ENCODE measurements around the gene MEGF6. TPM values are rescaled to one million over a fixed set of nuclear protein-coding genes. Genes with fewer than 3 reads are reported as not detected.

The MEGF6 gene
- total RNA-seq, 1 donor from 2014 or later = 35.4 TPM

DNA sequence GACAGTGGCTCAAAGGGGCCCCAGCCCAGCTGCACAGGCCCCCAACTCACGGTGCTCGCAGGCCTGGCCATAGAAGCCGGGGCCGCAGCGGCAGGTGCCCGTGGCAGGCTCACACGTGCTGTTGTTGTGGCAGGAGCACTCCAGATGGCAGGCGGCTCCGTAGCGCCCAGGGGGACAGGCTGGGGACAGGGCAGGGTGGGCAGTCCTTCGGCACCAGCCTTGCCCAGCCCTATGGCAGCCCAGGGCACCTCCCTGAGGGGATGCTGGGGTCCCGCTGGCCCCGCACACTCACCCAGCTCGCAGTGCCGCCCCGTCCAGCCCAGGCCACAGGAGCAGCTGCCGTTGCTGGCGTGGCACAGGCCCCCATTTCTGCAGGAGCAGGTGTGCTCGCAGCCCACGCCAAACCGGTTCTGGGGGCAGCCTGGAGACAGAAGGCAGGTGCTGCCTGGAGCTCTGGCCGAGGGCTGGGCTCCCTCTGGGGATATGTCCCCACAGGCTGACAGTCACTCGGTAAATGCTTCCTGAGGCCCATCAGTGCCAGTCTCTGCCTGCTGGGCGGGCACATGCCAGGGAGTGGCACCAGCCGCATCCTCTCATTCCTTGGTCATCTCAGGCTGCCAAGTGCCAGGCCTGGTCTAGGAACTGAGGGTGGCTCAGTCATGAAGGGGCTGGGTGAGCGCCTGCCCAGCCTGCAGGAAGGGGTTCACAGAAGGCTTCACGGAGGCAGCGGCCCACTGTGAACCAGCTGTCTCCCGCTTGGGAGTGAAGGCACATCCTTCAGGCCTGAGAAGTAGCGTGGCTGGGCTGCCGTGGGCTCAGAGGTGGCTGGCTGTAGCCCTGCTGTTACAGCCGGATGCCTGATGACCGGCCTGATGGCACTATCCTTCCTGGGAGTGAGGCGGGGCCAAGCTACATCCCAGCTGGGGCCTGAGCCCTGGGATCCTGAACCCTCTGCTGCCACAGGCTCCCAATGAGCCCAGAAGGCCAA is 116.7 kb downstream of the MEGF6 start:
- intact Hi-C loops (cut with DNase I) = loop anchor here (5.0 to 10.0 kb wide), 2 partner anchors 70 to 123 kb away; no protein-coding TSS in a partner anchor
- ATAC-seq (no peak), DNase-seq (ENCODE audit: low spot score) (no peak)

DNA sequence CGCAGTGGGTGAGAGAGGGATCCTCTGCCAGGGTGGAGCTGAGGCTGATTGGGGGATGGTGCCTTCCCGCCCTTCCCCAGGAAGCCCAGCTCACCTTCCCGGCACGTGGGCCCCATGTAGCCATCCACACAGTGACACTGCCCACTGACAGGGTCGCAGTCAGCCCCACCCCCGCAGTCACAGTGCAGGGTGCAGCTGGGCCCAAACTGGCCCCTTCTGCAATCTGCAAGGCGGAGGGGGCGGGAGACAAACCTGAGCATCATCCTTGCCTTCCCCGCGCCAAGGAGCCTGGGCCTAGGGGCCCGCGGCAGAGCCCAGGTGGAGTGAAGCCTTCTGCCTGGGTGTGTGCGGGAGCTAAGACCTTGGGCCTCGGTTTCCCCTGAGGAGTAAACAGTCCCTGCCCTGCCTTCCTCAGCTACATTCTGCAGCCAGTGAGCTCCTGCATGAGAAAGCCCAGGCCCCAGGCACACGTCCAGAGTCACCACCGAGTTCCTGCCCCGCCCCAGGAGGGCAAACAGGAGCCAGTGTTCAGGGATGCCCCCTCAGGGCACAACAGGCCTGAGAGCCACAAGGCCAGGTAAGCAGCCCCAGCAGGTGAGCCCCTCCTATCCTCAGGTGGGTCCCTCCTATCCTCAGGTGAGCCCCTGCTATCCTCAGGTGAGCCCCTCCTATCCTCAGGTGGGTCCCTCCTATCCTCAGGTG is 118.6 kb downstream of the MEGF6 start:
- DNase-seq (ENCODE audit: low spot score) (no peak), ATAC-seq (no peak)
- intact Hi-C loops (cut with DNase I) = loop anchor here (5.0 to 10.0 kb wide), 2 partner anchors 72 to 125 kb away; no protein-coding TSS in a partner anchor

GRCh38 chr1:3491291-3492246 is 119.7 kb downstream of the MEGF6 start:
- intact Hi-C loops (cut with DNase I) = loop anchor here (5.0 to 10.0 kb wide), 2 partner anchors 73 to 126 kb away; no protein-coding TSS in a partner anchor
- ATAC-seq (peak; percentile 89), DNase-seq (ENCODE audit: low spot score) (peak; percentile 90)

DNA sequence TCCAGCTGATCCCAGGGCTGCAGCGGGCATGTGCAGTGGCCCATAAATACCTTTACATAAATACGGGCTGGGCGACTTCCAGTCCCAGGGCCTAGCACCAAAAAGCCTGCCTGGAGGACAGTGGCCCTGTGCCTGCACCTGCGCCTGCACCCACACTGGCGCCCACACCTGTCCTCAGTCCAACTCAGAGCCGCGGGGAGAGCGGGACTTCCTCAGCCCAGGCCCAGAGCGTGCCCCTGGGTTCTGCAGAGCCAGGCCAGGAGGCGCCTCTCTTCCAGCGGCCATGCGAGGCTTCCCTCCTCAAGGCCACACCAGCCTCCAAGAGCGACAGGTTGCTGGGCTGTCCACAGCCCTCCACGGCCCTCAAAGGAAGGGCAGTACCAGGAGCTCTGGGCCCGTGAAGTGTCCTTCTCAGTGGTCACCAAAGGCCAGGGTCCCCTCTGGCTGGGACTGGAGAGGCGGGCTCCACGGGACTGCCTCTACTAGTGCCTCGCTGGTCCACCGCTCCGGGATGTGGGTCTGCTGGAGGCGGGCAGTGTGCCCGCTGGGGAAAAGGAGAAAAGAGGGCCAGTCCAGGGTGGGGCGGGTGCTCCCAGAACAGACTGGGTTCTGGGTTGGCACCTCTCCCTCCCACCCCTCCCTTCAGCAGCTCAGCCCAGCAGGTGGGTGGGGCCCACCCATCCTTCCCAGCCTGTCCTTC is 121.1 kb downstream of the MEGF6 start:
- intact Hi-C loops (cut with DNase I) = loop anchor here (5.0 to 10.0 kb wide), 2 partner anchors 75 to 127 kb away; no protein-coding TSS in a partner anchor
- ATAC-seq (no peak), DNase-seq (ENCODE audit: low spot score) (no peak)

GRCh38 chr1:3488432-3488831 is 122.9 kb downstream of the MEGF6 start:
- intact Hi-C loops (cut with DNase I) = no loop called here
- ATAC-seq (no peak), DNase-seq (ENCODE audit: low spot score) (no peak)

DNA sequence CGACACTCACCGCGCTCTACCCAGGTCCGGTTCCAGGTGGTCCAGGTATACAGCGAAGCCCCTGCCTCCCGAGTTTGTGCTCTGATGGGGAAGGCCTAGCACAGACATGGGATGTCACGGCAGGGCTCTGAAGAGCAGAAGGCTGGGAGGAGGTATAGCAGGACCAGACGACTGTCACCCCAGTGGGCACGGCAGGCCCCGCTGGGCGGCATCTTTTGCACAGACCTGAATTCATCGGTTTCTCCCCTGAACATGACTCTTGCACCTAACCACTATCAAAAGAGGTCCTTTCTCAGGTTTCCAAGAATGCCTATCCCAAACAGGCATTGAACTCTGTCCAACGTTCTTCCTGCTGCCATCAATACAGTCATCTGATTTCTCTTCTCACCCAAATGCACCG is 126.3 kb downstream of the MEGF6 start:
- DNase-seq (ENCODE audit: low spot score) (no peak), ATAC-seq (no peak)
- intact Hi-C loops (cut with DNase I) = no loop called here

GRCh38 chr1:3483801-3484444 is 127.4 kb downstream of the MEGF6 start:
- ATAC-seq = peak; percentile 32

DNA sequence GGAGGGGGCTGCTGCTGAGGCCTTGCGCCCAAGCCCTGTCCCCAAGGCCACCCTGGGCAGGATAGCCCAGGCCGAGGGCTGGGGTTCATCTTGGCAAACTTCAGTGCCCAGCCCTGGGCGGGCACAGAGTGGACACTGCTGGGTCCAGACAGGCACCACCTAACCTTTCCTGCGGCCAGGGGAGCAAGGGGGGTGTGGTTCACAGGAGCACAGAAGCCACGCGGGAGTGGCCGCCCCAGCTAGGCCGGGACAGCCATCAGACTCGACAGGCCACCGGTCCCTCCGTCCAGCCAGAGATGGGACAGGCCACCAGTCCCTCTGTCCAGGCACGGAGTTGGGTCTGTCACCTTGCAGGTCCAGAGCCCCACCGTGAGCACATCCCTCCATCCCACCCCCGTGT is 127.9 kb downstream of the MEGF6 start:
- intact Hi-C loops (cut with DNase I) = no loop called here
- DNase-seq (ENCODE audit: low spot score) (no peak), ATAC-seq (peak; percentile 5)

More at GRCh38 chr1:3483801-3484444, 127.4 kb downstream of the MEGF6 start:
- no peak for DNase-seq (ENCODE audit: low spot score)
- intact Hi-C loops (cut with DNase I) = no loop called here

DNA sequence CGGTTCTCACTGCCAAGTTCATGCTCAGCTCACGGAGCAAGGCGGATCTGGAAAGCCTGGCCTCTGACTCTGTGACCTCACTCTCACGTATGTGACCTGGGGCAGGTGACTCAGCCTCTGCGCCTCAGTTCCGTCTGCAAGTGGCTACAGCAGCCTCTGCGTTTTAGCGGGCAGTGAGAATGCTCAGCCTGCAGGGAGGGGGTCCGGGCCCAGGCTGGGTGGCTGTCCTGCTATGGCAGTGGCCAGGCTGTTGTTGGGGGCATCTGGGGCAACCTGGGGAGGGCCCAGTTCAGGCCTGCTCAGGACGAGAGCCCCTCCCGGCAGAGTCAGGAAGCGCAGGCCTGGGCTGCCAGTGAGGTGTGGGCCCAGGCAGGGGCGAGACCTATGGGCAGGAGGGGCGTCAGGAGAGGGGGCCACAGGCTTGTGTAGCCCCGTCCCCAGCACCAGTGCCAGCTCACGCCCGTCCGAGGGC is 128.9 kb downstream of the MEGF6 start:
- intact Hi-C loops (cut with DNase I) = no loop called here
- DNase-seq (ENCODE audit: low spot score) (no peak), ATAC-seq (no peak)

GRCh38 chr1:3481836-3482375 is 129.4 kb downstream of the MEGF6 start:
- intact Hi-C loops (cut with DNase I) = no loop called here
- DNase-seq (ENCODE audit: low spot score) = no peak
- no peak for ATAC-seq

DNA sequence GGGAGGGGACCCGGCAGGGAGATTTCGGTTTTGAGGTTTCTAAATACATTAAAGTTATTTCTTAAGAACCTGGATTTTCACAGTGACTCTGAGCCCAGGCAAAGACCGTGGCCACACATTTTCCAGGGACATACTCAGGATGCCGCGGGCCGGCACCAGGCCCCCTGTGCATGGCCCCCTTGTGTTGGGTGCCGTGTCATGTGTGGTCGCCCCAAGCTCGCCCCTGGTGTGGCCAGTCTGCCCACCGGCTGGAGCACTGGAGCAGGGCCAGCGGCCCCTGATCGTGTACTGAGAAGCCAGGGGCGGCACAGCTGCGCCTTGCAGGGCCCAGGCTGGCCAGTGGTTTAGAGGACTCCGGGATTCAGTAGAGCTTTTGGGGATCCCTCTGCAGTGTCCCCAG is 130.3 kb downstream of the MEGF6 start:
- no peak for ATAC-seq
- intact Hi-C loops (cut with DNase I) = no loop called here
- no peak for DNase-seq (ENCODE audit: low spot score)

- no peak for ATAC-seq
- intact Hi-C loops (cut with DNase I) = no loop called here
- no peak for DNase-seq (ENCODE audit: low spot score)
These were observed 131.0 kb downstream of the MEGF6 start for GRCh38 chr1:3480369-3480719.

GRCh38 chr1:3479511-3480368 is 131.6 kb downstream of the MEGF6 start:
- intact Hi-C loops (cut with DNase I) = no loop called here

GRCh38 chr1:3478187-3478586 is 133.1 kb downstream of the MEGF6 start:
- DNase-seq (ENCODE audit: low spot score) = no peak

More at GRCh38 chr1:3479511-3480368, 131.6 kb downstream of the MEGF6 start:
- DNase-seq (ENCODE audit: low spot score) (no peak), ATAC-seq (no peak)

GRCh38 chr1:3477241-3477995 is 133.9 kb downstream of the MEGF6 start:
- no peak for DNase-seq (ENCODE audit: low spot score)
- ATAC-seq = no peak
- intact Hi-C loops (cut with DNase I) = no loop called here

More at GRCh38 chr1:3478187-3478586, 133.1 kb downstream of the MEGF6 start:
- ATAC-seq = no peak
- intact Hi-C loops (cut with DNase I) = no loop called here

DNA sequence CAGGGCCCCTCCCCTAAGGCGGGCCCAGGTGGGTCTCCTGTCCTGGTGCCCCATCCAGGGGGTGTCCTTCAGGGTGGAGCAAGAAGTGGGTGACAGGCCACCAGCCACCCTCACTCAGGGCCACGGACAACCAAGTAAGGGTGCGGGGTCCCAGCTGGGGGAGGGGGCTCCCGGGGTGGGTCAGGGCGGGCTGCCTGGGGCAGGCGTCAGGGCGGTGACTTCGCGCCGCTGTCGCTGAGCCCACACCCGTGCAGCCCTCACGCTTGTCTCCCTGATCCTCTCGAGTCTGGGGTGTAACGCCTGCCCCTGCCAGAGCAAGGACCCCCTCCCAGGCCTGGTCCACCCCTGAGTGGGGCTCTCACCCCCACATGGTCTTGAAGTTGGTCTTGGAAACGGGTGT is 134.6 kb downstream of the MEGF6 start:
- intact Hi-C loops (cut with DNase I) = no loop called here
- ATAC-seq = no peak
- DNase-seq (ENCODE audit: low spot score) = no peak
